Fibroblast of upper back skin (primary cell): ENCODE data around the gene MAML3.

Experiments used
- DNase-seq: peaks from one replicate; pipeline ENCODE4 v3.0.0-alpha.2; 2013

MAML3 gene

GRCh38 chr4:140037353-140038030 is 116.5 kb downstream of the MAML3 start:
- peak; percentile 89 for DNase-seq

- no peak for DNase-seq
Measured at GRCh38 chr4:140031706-140032105, 122.3 kb downstream of the MAML3 start.

- no peak for DNase-seq
Measured at GRCh38 chr4:140031061-140031460, 122.9 kb downstream of the MAML3 start.

GRCh38 chr4:140028676-140029517 is 125.1 kb downstream of the MAML3 start:
- no peak for DNase-seq

- DNase-seq = no peak
Measured at GRCh38 chr4:140028101-140028500, 125.9 kb downstream of the MAML3 start.

- no peak for DNase-seq
Measured at GRCh38 chr4:140027101-140027500, 126.9 kb downstream of the MAML3 start.

GRCh38 chr4:140025470-140025869 is 128.5 kb downstream of the MAML3 start:
- DNase-seq = no peak

- DNase-seq = no peak
Measured at GRCh38 chr4:140020457-140021361, 133.3 kb downstream of the MAML3 start.

GRCh38 chr4:140019619-140020347 is 134.2 kb downstream of the MAML3 start:
- no peak for DNase-seq

GRCh38 chr4:140018931-140019618 is 134.9 kb downstream of the MAML3 start:
- DNase-seq = no peak

GRCh38 chr4:140014284-140014683 is 139.7 kb downstream of the MAML3 start:
- DNase-seq = no peak

- peak; percentile 72 for DNase-seq
Measured at GRCh38 chr4:140012688-140013486, 141.1 kb downstream of the MAML3 start.

GRCh38 chr4:140005699-140006098 is 148.3 kb downstream of the MAML3 start:
- no peak for DNase-seq

GRCh38 chr4:140004922-140005627 is 148.9 kb downstream of the MAML3 start:
- DNase-seq = no peak

GRCh38 chr4:140004549-140004895 is 149.5 kb downstream of the MAML3 start:
- DNase-seq = peak; percentile 53

- DNase-seq = no peak
Measured at GRCh38 chr4:140003876-140004548, 150.0 kb downstream of the MAML3 start.

- DNase-seq = no peak
Measured at GRCh38 chr4:140000232-140000631, 153.8 kb downstream of the MAML3 start.

- DNase-seq = peak; percentile 95
Measured at GRCh38 chr4:139988863-139989765, 164.9 kb downstream of the MAML3 start.

- no peak for DNase-seq
Measured at GRCh38 chr4:139987502-139987850, 166.5 kb downstream of the MAML3 start.
